Chondrocyte (in vitro differentiated cells): ENCODE results near the gene FAM78A. TPM values are rescaled to one million over a fixed set of nuclear protein-coding genes. Genes with fewer than 3 reads are reported as not detected.
A peak's percentile ranks its signal among the peaks of the same experiment; 100 is the strongest.

Experiments
- DNase-seq: peaks from one replicate; pipeline ENCODE4 v3.0.0; 2021; ENCODE audit warnings: mixed read lengths, low spot score
- H3K27ac Mint-ChIP-seq: one replicate; pipeline ENCODE4 v1.8.0; 2021; ENCODE audit warnings: mild to moderate bottlenecking, moderate library complexity, mixed read lengths; ENCODE audit not compliant: unreplicated experiment
- H3K27me3 Mint-ChIP-seq: 2 replicates; pipeline ENCODE4 v1.8.0; 2021; ENCODE audit warnings: low read depth, mixed read lengths
- H3K36me3 Mint-ChIP-seq: 2 replicates; pipeline ENCODE4 v1.8.0; 2021; ENCODE audit warnings: low read depth, mixed read lengths
- H3K4me1 Mint-ChIP-seq: 2 replicates; pipeline ENCODE4 v1.8.0; 2021; ENCODE audit warnings: low read depth, mild to moderate bottlenecking, mixed read lengths
- H3K4me3 Mint-ChIP-seq: one replicate; pipeline ENCODE4 v1.8.0; 2021; ENCODE audit warnings: mild to moderate bottlenecking, moderate library complexity, mixed read lengths; ENCODE audit not compliant: unreplicated experiment
- H3K9me3 Mint-ChIP-seq: 2 replicates; pipeline ENCODE4 v1.8.0; 2021; ENCODE audit warnings: low read depth, mixed read lengths
- CTCF ChIP-seq: fragments of 200-600 bp; sonication (generic); IDR thresholded peaks from 2 replicates; pipeline ENCODE4 v1.5.0; 2021; ENCODE audit warnings: antibody characterized with exemption, mild to moderate bottlenecking, moderate library complexity
- total RNA-seq: library from RNA; stranded (reverse); gene quantifications from 3 replicates; pipeline ENCODE4 v1.2.1, GENCODE V29; 2021

FAM78A gene
- total RNA-seq, 1 donor from 2014 or later, result 1.6 TPM

GRCh38 chr9:131319486-131319885 lies 43.2 kb upstream of the FAM78A start:
- H3K27ac Mint-ChIP-seq, result no peak overlapping the region
- no peaks in the 10 kb centered on the region for H3K9me3 Mint-ChIP-seq
- TF ChIP-seq CTCF, result no peak
- H3K36me3 Mint-ChIP-seq, result no peaks in the 10 kb centered on the region
- H3K27me3 Mint-ChIP-seq, result peaks cover 12% of the 10 kb centered on the region
- H3K4me1 Mint-ChIP-seq, result no peaks in the 10 kb centered on the region
- peak; percentile 41 for DNase-seq
- no peak overlapping the region for H3K4me3 Mint-ChIP-seq

GRCh38 chr9:131318231-131319085 lies 42.1 kb upstream of the FAM78A start:
- H3K9me3 Mint-ChIP-seq, result no peaks in the 10 kb centered on the region
- H3K36me3 Mint-ChIP-seq, result no peaks in the 10 kb centered on the region
- peaks cover 12% of the 10 kb centered on the region for H3K27me3 Mint-ChIP-seq
- H3K4me1 Mint-ChIP-seq, result no peaks in the 10 kb centered on the region
- peak; percentile 59 for DNase-seq
- no peak overlapping the region for H3K27ac Mint-ChIP-seq
- no peak for TF ChIP-seq CTCF
- no peak overlapping the region for H3K4me3 Mint-ChIP-seq

DNA sequence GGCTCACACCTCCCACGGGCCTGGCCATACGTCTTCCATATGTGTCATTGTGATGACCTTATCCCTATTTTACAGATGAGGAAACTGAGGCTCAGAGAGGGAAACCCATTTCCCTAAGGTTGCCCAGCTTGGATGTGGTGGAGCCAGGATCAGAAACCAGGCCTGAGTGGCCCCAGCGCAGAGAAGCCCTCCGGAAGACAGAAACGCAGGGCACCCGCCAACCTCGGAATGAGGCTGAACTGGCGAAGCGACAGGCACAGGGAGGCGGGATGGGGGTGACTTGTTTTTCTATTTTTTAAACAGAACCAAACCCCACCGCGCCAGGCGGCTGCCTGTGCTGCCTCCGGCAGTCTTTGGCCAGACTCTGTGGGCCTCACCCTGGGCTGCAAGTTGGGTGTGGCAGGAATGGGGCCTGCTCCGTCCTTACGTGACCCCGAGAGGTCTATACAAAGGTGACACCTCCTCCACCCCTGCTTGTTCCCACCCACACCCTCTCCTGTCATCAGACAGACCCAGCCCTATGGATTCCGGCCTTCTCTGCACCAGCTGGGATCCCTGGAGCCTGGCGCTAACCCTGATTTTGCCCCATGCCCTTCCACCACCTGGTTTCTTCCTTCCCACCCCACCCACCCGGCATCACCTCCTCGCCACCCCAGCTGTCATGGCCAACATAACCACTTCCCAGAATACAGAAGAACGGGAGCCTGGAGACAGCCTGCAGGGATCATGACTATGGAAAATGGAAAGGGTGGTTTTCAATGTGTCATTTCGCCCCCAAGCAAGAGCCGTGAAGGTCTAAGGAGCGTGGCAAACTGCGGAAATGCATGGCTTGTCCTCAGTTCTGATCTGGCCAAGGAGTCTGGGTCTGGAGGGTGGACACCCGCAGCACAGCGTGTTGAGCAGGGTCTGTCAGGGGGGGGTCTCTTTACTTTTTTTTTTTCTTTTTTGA lies 36.8 kb upstream of the FAM78A start:
- H3K4me3 Mint-ChIP-seq, result no peak overlapping the region
- H3K27ac Mint-ChIP-seq, result no peak overlapping the region
- H3K36me3 Mint-ChIP-seq, result no peaks in the 10 kb centered on the region
- H3K9me3 Mint-ChIP-seq, result no peaks in the 10 kb centered on the region
- H3K4me1 Mint-ChIP-seq, result no peaks in the 10 kb centered on the region
- DNase-seq, result no peak
- TF ChIP-seq CTCF, result no peak
- H3K27me3 Mint-ChIP-seq, result peaks cover 5% of the 10 kb centered on the region

GRCh38 chr9:131312246-131312645 lies 35.9 kb upstream of the FAM78A start:
- no peaks in the 10 kb centered on the region for H3K36me3 Mint-ChIP-seq
- no peaks in the 10 kb centered on the region for H3K4me1 Mint-ChIP-seq
- H3K4me3 Mint-ChIP-seq, result no peak overlapping the region
- no peak overlapping the region for H3K27ac Mint-ChIP-seq
- H3K27me3 Mint-ChIP-seq, result peaks cover 5% of the 10 kb centered on the region
- H3K9me3 Mint-ChIP-seq, result no peaks in the 10 kb centered on the region
- TF ChIP-seq CTCF, result no peak
- DNase-seq, result no peak

DNA sequence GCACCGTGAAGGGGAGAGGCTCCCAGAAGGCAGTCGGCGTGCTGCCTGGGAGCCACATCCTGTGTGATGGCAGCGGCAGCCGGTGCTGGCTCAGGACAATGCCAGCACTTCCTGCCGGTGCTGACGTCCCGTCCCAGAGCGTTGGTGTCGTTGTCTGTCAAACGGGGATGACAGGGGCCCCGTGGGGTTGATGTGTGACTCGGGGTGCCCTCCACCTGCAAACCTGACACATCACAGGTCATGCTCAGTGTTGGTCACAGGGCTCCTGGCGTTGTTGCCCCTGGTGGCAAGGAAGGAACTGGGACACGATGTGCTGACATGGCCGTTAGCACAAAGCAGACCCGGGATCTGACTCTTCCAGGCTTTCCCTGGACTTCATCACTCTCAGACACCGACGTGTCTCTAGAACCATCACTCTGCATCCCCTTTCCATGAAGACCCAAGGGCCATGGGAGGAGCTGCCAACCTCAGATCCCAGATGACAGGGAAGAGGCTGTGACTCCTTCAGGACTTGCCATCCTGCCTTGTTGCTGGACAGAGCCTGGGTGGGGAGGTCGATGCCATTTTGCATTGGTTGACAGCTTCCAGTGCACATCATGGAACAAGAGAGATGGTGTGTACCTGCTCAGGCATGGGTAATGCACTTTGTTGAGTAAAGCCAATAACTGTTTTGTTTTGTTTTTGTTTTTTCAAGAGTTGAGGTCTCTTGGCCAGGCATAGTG lies 34.7 kb upstream of the FAM78A start:
- H3K4me3 Mint-ChIP-seq, result no peak overlapping the region
- TF ChIP-seq CTCF, result no peak
- no peaks in the 10 kb centered on the region for H3K4me1 Mint-ChIP-seq
- H3K27ac Mint-ChIP-seq, result no peak overlapping the region
- H3K27me3 Mint-ChIP-seq, result peaks cover 4% of the 10 kb centered on the region
- H3K36me3 Mint-ChIP-seq, result no peaks in the 10 kb centered on the region
- H3K9me3 Mint-ChIP-seq, result no peaks in the 10 kb centered on the region
- no peak for DNase-seq
